GM19035 (cell line): ENCODE measurements around the gene PTPN18.
"Not testable (repeated sequence)": the region's sequence is repeated elsewhere in the genome, so short reads cannot be mapped to it uniquely, and the experiment has no call there.

Experiments used
- ATAC-seq: cut with Tn5 transposase; IDR thresholded peaks from one replicate; pipeline ENCODE4 v1.9.1; 2021; ENCODE audit not compliant: unreplicated experiment

Gene PTPN18, protein sequence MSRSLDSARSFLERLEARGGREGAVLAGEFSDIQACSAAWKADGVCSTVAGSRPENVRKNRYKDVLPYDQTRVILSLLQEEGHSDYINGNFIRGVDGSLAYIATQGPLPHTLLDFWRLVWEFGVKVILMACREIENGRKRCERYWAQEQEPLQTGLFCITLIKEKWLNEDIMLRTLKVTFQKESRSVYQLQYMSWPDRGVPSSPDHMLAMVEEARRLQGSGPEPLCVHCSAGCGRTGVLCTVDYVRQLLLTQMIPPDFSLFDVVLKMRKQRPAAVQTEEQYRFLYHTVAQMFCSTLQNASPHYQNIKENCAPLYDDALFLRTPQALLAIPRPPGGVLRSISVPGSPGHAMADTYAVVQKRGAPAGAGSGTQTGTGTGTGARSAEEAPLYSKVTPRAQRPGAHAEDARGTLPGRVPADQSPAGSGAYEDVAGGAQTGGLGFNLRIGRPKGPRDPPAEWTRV

DNA sequence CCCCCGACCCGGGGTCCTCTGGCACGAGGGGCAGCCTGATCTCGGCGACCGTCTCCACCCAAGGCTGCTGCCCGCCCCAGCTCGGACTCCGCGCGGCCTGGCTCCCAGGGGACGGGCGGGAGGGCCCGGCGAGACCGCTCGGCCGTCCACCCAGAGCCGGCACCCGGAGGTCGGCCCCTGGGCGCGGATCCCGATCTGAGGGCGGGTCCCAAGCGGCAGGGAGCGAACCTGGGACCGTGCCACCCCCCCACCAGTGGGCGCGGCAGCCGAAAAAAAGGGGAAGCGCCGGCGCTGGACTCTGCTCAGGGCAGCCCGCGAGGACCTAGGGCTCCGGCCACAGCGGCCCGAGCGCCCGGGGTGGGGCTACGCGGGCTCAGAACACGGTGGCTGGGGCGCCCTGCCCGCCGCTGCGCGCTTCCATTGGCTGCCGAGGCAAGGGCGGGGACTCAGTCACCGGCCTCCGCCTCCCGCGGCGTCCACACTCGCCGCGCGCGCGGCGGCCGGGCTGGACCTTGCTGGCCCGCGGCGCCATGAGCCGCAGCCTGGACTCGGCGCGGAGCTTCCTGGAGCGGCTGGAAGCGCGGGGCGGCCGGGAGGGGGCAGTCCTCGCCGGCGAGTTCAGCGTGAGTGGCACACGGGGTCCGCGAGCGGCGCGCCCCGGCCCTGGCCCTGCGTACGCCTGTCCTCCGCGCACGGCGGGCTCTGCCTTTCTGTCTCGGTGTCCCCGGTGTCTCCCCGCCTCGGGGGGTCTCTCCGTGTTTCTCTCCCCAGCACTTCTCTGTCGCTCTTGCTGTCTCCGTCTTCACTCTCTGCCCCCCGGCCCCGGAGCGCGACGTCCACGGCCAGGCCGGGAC lies at the start of gene PTPN18:
PTPN18 (plus strand) TSS at position 479 of the 854 bp plus-strand sequence; CDS start at position 531, 52 bp downstream.
- ATAC-seq = peak; percentile 94

DNA sequence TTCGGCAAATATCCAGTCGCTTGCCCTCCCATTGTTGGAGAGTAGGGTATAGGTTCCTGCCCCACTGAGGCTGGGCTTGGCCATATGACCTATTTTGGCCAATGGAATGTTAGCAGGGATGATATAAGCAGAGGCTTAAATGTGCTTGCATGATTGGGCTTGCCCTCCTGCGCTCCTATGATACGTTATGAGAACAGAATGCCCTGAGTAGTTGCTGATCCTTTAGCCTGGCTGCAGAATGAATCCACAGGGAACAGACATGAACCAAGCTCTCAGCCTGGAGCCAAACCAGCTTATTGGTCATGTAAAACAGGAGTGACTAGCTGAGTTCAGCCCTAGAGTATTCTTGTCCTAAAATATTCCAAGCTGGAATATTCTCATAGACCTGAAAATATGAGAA lies 48.0 kb upstream of the PTPN18 start:
- no peak for ATAC-seq

DNA sequence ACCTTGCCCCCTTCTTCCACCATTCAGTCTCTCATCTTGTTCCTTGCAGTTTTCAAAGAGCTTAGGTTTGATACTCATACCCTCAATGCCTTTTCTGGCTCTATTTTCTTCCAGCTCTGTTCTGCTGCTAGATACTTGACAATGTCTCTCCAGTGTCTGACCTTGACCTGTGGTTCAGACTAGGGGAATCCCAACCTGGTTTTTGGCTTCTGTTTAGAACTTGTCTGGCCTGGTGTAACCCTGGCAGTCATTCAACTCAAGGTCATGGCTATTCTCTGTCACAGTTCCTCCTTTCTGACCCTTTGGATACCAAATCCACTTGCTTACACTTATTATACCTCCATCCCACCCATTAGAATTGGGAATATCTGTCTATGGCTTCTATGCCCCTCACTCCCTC lies 45.0 kb upstream of the PTPN18 start:
- ATAC-seq = no peak

DNA sequence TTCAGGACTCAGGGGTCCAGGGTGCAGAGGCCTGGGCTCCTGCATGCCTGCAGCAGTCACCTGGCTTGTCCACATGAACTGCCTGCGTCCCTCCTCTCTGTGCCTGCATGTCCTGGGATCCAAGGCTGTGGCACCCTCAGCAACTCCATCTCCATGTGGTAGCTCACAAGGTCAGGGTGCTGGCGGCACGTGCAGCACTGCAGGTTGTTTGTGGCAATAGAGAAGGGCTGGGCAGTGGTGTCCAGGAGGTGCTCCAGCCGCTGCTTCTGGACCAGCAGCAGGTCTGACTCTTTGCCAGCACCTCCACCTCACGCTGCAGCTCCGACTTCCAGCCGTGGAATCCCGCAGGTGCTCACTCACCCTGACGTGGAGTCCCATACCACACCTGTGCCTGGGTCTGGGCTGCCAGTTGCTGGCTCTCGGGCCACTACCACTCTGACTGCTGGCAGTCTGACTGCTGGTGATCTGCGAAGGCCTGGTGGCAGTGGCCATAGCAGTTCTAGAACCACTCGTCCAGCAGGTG lies 42.0 kb upstream of the PTPN18 start:
- no peak for ATAC-seq

DNA sequence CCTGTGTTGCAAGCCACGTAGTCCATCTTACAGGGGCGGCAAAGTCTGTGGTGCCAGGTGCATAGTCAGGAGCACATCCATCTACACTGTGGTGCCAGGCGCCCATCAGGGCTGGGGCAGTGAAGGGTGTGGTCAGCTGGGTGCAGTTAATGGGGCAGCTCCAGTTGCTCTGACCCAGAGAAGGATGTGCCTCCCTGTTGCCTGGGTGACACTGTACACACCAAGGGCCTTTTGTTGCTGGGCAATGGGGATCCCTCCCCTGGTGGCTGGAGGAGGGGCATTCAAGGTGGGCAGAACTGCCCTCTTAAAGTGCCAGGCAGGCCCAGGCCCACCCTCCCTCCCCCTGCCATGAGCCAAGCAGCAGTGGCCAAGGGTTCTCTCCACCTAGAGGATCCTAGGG lies 41.5 kb upstream of the PTPN18 start:
- no peak for ATAC-seq

DNA sequence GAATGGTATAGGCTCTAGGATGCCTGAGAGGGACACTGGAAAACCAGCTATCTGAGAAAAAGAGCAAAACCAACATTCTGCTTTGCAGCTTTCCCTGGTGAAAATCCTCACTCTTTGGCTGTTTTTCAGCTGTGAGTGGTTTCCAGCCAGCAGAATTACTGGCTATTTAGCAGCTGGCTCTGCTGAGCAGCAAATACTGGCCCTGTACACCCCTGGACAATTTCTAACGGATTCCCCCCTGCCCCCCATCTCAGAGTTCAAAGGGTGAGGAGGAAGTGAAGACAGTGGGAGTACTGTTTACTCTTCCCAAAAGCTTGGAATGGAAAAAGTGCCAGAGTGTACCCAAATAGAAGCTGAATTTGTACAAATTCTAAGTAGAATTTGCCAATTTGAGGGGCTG lies 39.3 kb upstream of the PTPN18 start:
- ATAC-seq = no peak

DNA sequence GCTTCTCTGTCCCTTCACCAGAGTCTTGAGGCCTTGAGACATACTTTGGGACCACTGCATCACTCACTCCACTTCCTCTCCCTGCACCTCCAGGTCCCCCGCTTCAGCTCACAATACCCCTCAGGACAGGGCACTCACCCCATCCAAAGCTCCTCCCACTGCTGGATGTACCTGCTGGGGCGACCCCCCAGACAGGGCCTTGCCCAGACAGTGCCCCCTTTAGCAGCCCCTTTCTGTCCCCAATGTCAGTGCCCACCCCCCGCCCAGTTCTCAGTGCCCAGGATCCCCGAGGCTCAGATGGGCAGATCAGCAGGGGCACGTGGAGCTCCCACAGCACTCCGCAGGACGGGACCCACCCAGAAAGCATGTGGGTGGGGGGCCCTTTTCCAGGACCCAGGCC lies 37.0 kb upstream of the PTPN18 start:
- ATAC-seq = no peak

DNA sequence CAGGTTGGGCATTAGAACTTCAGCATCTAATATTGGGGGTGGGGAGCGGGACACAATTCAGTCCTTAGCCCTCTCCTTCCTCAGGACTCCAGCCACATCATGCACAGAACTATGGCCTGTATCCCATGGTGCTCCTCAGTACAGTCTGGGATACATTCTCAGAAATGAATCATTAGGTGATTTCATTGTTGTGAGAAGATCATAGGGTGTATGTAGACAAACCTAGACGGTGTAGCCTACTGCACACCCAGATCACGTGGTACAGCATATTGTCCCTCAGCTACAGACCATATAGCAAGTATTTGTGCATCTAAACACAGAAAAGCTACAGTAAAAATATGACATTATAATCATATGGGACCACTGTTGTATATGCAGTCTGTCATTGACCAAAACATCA lies 36.3 kb upstream of the PTPN18 start:
- no peak for ATAC-seq

DNA sequence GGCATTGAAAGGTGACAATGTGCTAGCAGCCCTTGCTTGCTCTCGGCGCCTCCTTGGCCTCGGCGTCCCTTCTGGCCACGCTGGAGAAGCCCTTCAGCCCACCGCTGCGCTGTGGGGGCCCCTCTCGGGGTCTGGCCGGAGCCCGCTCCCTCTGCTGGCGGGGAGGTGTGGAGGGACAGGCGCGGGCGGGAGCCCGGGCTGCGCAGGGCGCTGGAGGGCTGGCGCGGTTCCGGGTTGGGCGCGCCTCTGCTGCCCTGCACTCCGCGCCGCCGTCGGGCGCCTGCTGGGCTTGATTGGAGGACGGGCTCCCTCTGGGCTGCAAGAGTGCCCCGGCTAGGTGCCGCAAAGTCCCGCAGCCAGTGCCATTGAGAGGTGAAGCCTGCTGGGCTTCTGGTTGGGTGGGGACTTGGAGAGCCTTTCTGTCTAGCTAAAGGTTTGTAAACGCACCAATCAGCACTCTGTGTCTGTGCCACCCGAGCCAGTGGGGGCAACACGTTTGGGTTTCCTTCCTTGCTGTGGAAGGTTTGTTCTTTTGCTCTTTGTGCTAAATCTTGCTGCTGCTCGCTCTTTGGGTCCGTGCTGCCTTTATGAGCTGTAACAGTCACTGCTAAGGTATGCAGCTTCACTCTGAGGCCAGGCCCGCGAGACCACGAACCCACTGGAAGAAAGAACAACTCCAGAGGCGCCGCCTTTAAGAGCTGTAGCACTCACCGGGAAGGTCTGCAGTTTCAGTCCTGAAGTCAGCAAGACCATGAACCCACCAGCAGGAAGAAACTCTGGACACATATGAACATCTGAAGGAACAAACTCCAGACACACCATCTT lies 27.9 kb upstream of the PTPN18 start:
- no peak for ATAC-seq

DNA sequence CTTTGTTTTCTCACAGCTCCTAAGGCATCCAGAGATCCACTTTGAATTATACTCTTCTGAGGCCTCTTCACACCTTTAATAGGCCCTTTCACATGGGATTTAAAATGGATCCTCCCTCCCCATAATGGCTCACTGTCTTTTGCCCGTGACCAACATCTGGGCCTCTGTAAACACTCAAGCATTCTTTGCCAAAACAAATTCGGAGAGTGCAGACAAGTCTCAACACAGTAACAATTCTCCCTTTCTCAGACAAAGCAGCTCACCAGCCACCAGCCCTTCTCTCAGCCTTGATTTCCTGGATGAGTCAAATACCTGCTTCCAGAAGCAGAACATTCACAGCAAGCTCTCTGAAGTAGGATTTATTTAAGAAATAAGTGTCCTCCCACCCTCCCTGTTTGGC lies 27.1 kb upstream of the PTPN18 start:
- no peak for ATAC-seq

DNA sequence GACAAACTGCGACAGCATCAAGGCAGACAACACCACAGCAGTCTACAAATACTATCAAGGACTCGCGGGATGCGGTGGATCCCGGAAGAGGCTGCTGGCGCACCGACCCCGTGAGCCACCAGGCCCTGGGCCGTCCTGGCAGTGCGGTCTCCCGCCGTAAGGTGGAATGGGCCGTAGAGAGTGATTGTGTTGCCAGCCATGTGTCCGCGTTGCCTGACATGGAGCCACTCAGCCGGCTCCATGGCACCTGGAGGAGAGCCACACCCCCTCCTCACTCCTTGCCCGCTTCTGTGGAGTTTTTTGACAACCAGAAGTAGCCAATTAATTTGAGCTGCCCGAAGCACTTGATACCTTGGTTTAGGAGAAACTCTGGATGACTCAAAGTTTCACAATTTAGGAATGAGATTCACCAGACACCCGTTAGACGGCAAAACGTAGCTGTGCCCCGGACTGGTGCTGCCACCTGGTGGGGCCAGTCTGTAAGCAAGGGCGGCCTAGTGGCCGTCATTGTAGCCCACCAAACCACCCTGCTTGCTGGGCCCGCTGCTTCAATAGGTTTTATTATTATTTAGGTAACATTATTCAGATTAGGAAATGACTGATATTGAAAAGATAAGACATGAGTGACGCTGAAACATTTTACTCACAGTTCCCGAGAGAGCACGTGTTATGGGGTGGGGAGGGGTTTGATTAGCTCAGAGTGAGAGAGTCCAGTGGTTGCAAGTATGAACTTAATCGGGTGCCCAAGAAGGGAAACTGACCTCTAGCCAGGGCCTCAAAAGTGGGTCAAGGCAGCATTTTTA lies 23.4 kb upstream of the PTPN18 start:
- ATAC-seq = peak; percentile 78

DNA sequence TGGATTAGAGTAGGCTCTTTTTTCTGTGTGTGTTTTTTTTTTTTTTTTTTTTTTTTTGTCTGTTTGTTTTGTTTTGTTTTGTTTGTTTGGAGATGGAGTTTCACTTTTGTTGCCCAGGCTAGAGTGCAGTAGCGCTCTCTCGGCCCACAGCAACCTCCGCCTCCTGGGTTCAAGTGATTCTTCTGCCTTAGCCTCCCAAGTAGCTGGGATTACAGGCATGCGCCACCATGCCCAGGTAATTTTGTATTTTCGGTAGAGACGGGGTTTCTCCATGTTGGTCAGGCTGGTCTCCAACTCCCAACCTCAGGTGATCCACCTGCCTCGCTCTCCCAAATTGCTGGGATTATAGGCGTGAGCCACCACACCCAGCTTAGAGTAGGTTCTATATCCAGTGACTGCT lies 22.6 kb upstream of the PTPN18 start:
- not testable (repeated sequence) for ATAC-seq

DNA sequence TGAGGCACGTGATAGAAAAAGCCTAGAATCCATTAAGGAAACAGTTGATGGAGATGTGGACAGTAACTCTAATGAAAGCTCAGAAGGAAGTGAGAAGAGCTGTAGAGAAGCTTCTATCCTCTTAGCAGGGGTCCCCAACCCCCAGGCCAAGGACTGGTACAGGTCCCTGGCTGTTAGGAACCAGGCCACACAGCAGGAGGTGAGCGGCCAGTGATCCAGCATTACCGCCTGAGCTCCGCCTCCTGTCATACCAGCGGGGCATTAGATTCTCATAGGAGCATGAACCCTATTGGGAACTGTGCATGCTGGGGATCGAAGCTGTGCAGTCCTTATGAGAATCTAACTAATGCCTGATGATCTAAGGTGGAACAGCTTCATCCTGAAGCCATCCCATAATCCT lies 21.8 kb upstream of the PTPN18 start:
- no peak for ATAC-seq

DNA sequence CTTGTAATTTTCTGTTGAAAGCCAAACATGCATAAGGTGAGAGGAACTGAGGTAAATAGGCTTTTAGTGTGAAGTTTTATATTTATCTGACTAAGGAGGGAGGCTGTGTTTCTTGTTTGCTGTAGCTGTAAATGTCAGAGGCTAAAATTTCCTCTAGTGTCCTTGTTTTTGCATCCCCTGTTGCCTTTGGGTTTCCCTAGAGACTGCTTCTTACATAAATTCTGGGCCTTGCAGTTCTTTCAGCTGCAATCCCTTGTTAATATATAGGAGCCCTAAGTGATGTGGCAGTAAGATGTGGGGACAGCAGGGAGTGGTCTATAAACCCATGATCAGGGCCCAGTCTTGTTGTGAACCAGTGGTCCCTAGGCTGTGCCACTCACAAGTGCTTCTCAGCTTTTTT lies 20.6 kb upstream of the PTPN18 start:
- no peak for ATAC-seq

DNA sequence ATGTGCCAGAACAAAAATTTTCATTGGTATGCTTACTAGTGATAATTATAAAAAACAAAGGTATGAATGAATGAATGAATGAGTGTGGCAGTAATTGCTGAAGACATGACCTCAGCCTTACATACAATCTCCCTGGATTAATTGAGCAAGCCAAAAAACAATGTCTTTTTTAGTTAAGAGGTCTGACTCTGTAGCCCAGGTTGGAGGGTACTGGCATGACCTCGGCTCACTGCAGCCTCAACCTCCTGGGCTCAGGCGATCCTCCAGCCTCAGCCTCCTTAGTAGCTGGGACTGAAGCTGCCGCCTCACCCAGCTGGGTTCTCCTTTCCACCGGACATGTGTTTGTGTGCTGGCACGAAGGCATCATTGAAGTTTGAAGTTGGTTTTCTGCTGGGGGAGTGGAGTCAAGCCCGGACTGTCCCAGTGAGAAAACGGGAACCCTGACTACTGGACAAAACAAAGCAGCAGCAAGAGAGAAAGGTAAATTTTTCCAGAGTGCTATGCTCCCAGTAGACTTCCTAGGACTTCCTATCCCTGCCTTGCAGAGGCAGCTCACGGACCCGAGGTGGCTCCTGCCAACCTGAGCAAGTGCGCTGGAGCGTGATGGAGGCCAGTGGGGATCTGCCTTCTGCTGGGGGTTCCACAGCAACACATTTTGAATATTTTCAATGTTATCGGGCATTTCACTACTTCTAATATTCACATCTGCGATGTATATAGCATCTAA lies 19.5 kb upstream of the PTPN18 start:
- no peak for ATAC-seq

DNA sequence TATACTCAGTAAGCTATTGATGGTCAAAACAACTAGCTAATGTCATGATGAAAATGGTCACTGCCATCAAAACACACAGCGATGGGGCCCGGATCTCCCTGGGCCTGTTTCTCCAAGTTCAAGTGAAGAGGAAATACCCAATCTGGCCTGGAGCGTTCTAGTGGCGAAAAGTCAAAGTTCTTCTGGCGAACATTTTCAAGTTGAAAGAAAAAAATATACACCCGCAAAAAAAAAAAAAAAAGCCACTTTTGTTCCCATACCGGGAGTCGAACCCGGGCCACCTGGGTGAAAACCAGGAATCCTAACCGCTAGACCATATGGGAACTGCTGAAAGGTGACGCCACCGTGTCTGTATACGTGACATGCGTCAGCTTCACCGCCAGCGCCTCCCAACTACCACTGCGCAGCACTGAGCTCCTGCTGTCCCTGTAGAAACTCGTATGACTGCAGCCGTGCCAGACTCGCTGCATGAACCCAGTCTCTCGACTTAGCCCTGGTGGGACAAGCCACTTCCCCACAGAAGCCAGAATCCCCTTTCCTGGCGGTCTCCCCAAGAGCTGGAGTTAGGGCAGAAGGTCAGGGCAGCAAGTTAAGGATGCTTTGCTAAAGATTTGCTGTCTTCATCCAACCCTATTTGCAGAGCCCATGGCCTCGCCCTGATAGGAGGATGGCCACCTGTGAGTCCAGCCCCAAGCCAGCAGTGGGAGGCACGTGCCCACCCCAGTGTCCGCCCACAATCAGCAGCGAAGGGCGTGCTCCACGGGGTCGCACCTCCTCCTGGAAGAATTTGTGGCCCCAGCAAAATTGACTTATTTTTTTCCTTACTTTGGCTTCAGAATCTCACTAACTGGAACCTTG lies 18.8 kb upstream of the PTPN18 start:
- no peak for ATAC-seq

DNA sequence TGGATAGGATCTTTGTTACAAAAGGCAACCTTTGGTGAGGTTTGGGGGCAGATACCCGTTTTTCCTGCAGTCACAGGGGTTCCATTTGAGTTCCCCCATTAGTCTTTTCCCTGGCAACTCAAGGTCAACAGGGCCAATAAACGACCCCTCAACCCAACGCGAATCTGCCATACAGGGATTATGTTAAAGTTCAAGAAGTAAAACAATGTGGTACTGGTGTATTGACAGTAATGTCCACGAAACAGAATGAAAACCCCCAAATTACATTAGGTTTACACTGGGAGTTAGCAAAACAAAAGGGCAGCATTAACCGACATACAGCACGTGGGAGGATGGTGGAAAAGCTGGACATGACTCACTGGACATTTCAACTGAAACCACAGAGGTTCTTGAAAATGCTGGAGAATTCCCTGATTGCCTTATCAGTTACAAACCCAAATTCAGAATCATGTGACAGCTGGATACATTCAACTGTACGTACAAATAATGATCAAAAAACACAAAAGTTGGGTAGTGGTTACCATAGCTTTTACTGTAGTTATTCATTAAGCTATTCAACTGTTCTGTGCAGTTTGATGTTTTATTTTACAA lies 18.0 kb upstream of the PTPN18 start:
- ATAC-seq = no peak

DNA sequence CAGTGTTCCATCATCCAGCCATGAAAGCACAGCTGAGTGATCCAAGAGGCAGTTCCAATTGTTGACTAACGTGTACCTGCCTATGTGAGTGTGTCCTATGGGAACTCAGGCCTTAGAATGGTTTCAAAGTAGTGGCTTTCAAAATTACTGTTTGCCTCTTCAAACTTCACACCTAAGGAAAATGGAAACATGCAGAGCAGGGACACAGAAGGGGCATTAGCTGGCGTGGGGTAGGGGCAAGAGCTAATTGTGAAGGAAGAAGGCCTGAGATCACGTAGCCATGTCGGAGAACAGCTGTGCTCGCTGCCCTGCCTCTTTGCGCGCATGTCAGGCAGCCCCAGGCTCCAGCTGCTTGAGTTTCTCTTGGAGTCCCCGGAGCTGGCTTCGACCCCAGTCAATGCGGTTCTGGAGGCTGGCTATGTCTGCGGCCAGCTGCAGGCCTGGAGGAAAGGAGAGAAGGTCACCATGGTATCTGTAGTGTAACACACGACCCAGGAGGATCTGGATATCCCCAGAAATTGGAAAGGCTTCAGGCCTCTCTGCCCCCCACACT lies 17.0 kb upstream of the PTPN18 start:
- no peak for ATAC-seq
